Measurements from ENCODE around the gene SERPINA1.

The SERPINA1 gene

DNA sequence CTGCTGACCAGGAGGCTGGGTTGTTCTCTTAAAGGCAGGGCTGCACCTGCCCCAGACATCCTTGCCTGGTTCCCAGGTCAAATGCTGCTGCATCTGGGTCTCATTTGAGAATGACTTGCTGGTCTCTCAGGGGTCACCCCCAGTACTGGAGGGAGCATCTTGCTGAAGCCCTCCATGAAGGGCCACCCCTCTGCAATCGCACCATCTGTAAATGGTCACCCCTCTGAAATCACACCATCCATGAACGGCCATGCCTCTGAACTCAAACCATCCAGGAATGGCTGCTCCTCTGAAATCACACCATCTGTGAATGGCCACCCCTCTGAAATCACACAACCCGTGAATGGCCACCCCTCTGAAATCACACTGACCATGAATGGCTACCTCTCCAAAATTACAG is 58.0 kb downstream of the SERPINA1 start:
- no peaks in the 10 kb centered on the region for H3K27me3 ChIP-seq (ENCODE audit: insufficient read depth, low read length, poor library complexity)
- no peak overlapping the region for H2AFZ ChIP-seq (ENCODE audit: low read depth, low read length)
- DNase-seq (no peak), ATAC-seq (ENCODE audit: insufficient read depth, low read depth) (no peak)
- H3K4me2 ChIP-seq (ENCODE audit: insufficient read depth, low read length), result no peak overlapping the region
- H3K4me3 ChIP-seq (ENCODE audit: low read depth in 1 of 2, low read length in 2 of 2), result no peak overlapping the region
- H4K20me1 ChIP-seq (ENCODE audit: insufficient read depth, low read length), result no peaks in the 10 kb centered on the region
- H3K9me3 ChIP-seq (ENCODE audit: insufficient read depth, low read length, severe bottlenecking), result no peaks in the 10 kb centered on the region
- TF ChIP-seq, protein P1, sequence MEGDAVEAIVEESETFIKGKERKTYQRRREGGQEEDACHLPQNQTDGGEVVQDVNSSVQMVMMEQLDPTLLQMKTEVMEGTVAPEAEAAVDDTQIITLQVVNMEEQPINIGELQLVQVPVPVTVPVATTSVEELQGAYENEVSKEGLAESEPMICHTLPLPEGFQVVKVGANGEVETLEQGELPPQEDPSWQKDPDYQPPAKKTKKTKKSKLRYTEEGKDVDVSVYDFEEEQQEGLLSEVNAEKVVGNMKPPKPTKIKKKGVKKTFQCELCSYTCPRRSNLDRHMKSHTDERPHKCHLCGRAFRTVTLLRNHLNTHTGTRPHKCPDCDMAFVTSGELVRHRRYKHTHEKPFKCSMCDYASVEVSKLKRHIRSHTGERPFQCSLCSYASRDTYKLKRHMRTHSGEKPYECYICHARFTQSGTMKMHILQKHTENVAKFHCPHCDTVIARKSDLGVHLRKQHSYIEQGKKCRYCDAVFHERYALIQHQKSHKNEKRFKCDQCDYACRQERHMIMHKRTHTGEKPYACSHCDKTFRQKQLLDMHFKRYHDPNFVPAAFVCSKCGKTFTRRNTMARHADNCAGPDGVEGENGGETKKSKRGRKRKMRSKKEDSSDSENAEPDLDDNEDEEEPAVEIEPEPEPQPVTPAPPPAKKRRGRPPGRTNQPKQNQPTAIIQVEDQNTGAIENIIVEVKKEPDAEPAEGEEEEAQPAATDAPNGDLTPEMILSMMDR (IDR thresholded peaks at IDR 0.05; ENCODE audit: borderline replicate concordance, extremely low read depth, low read length, poor library complexity, severe bottlenecking), result no peak
- no peak for TF ChIP-seq EZH2 (IDR thresholded peaks at IDR 0.05; ENCODE audit: borderline replicate concordance, low read depth, low read length, severe bottlenecking)
- H3K4me1 ChIP-seq (ENCODE audit: insufficient read depth, low read length), result no peaks in the 10 kb centered on the region
- no peaks in the 10 kb centered on the region for H3K36me3 ChIP-seq (ENCODE audit: insufficient read depth, low read length)
- no peak overlapping the region for H3K9ac ChIP-seq (ENCODE audit: low read depth, low read length)
- no peaks in the 10 kb centered on the region for H3K79me2 ChIP-seq (ENCODE audit: insufficient read depth, low read length)
- no peak overlapping the region for H3K27ac ChIP-seq (ENCODE audit: low read length)

DNA sequence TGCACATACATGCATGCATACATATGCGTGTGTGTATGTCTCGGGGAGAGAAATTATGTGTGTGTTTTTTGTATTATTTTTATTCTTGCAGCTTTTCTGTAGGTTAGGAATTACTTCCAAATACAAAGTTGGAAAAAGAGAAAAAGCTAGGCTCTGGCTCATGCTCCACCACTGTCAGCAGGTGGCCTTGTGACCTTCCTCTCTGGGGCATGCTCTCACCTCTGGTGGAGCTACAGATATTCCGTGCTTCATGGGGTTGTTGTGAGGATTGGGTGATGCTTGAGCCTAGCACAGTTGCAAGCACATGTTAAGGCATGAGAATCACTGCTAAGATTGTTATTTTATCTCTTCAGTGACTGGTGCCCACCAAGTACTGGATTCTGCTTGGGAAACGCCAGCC is 58.5 kb downstream of the SERPINA1 start:
- Histone ChIP-seq H3K36me3 (ENCODE audit: insufficient read depth, low read length) (no peaks in the 10 kb centered on the region), H3K27ac (ENCODE audit: low read length) (no peak overlapping the region), H3K9ac (ENCODE audit: low read depth, low read length) (no peak overlapping the region), H3K4me2 (ENCODE audit: insufficient read depth, low read length) (no peak overlapping the region), H3K4me1 (ENCODE audit: insufficient read depth, low read length) (no peaks in the 10 kb centered on the region), H3K27me3 (ENCODE audit: insufficient read depth, low read length, poor library complexity) (no peaks in the 10 kb centered on the region), H3K9me3 (ENCODE audit: insufficient read depth, low read length, severe bottlenecking) (no peaks in the 10 kb centered on the region), H3K4me3 (ENCODE audit: low read depth in 1 of 2, low read length in 2 of 2) (no peak overlapping the region), H3K79me2 (ENCODE audit: insufficient read depth, low read length) (no peaks in the 10 kb centered on the region), H4K20me1 (ENCODE audit: insufficient read depth, low read length) (no peaks in the 10 kb centered on the region), H2AFZ (ENCODE audit: low read depth, low read length) (no peak overlapping the region)
- no peak for ATAC-seq (ENCODE audit: insufficient read depth, low read depth)
- TF ChIP-seq, protein P1 (IDR thresholded peaks at IDR 0.05; ENCODE audit: borderline replicate concordance, extremely low read depth, low read length, poor library complexity, severe bottlenecking), result no peak
- no peak for TF ChIP-seq EZH2 (IDR thresholded peaks at IDR 0.05; ENCODE audit: borderline replicate concordance, low read depth, low read length, severe bottlenecking)
- DNase-seq, result no peak

DNA sequence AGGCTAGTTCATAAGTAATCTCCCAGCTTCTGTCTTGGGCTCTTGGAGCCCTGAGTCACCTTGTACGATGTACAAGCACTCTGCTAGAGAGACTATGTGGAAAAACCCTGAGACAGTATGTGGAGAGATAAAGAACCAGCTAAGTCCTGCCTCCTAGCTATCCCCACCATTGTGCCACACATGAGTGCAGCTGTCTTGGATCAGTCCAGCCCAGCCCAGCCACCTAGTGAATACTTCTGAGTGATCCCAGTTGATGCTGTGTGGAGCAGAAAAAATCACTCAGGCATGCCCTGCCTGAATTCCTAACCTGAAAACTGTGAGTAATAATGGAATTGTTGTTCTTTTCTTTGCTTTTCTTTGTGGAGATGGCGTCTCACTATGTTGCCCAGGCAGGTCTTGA is 60.2 kb downstream of the SERPINA1 start:
- no peaks in the 10 kb centered on the region for H3K79me2 ChIP-seq (ENCODE audit: insufficient read depth, low read length)
- H3K4me2 ChIP-seq (ENCODE audit: insufficient read depth, low read length), result no peak overlapping the region
- H3K27ac ChIP-seq (ENCODE audit: low read length), result no peak overlapping the region
- no peak overlapping the region for H3K4me3 ChIP-seq (ENCODE audit: low read depth in 1 of 2, low read length in 2 of 2)
- H3K4me1 ChIP-seq (ENCODE audit: insufficient read depth, low read length), result no peaks in the 10 kb centered on the region
- ATAC-seq (ENCODE audit: insufficient read depth, low read depth), result no peak
- H3K9ac ChIP-seq (ENCODE audit: low read depth, low read length), result no peak overlapping the region
- TF ChIP-seq EZH2 (IDR thresholded peaks at IDR 0.05; ENCODE audit: borderline replicate concordance, low read depth, low read length, severe bottlenecking), result no peak
- TF ChIP-seq, protein P1 (IDR thresholded peaks at IDR 0.05; ENCODE audit: borderline replicate concordance, extremely low read depth, low read length, poor library complexity, severe bottlenecking), result no peak
- no peaks in the 10 kb centered on the region for H3K27me3 ChIP-seq (ENCODE audit: insufficient read depth, low read length, poor library complexity)
- no peaks in the 10 kb centered on the region for H3K9me3 ChIP-seq (ENCODE audit: insufficient read depth, low read length, severe bottlenecking)
- H4K20me1 ChIP-seq (ENCODE audit: insufficient read depth, low read length), result no peaks in the 10 kb centered on the region
- H2AFZ ChIP-seq (ENCODE audit: low read depth, low read length), result no peak overlapping the region
- no peak for DNase-seq
- no peaks in the 10 kb centered on the region for H3K36me3 ChIP-seq (ENCODE audit: insufficient read depth, low read length)

Measured in DND-41 (cell line).